ENCODE data around the gene NCOA7.
"Not testable (repeated sequence)": the region's sequence is repeated elsewhere in the genome, so short reads cannot be mapped to it uniquely, and the experiment has no call there.

The NCOA7 gene

GRCh38 chr6:125759184-125759902 lies 31.4 kb upstream of the NCOA7 start:
- DNase-seq: no peak

- no peak for DNase-seq
Measured at GRCh38 chr6:125759959-125760457, 30.8 kb upstream of the NCOA7 start.

GRCh38 chr6:125764121-125764671 lies 26.6 kb upstream of the NCOA7 start:
- DNase-seq: no peak

GRCh38 chr6:125765944-125766343 lies 24.8 kb upstream of the NCOA7 start:
- DNase-seq: no peak

GRCh38 chr6:125766641-125767040 lies 24.1 kb upstream of the NCOA7 start:
- no peak for DNase-seq

GRCh38 chr6:125769147-125769783 lies 21.5 kb upstream of the NCOA7 start:
- no peak for DNase-seq

- DNase-seq: no peak
Measured at GRCh38 chr6:125773387-125774341, 17.1 kb upstream of the NCOA7 start.

- DNase-seq: not testable (repeated sequence)
Measured at GRCh38 chr6:125776107-125776826, 14.5 kb upstream of the NCOA7 start.

GRCh38 chr6:125779924-125780539 lies 10.7 kb upstream of the NCOA7 start:
- DNase-seq: peak; percentile 76

GRCh38 chr6:125780540-125781313 lies 10.0 kb upstream of the NCOA7 start:
- peak; percentile 64 for DNase-seq

- no peak for DNase-seq
Measured at GRCh38 chr6:125781314-125781868, 9.4 kb upstream of the NCOA7 start.

- peak; percentile 18 for DNase-seq
Measured at GRCh38 chr6:125784365-125784764, 6.4 kb upstream of the NCOA7 start.

- peak; percentile 38 for DNase-seq
Measured at GRCh38 chr6:125787791-125788190, 3.0 kb upstream of the NCOA7 start.

GRCh38 chr6:125789167-125789566 lies 1.6 kb upstream of the NCOA7 start:
- no peak for DNase-seq

GRCh38 chr6:125789576-125790357 lies 993 bp upstream of the NCOA7 start:
- DNase-seq: peak; percentile 17

- peak; percentile 49 for DNase-seq
Measured at GRCh38 chr6:125791151-125791819, 525 bp downstream of the NCOA7 start.

GRCh38 chr6:125791820-125792165 lies 1.0 kb downstream of the NCOA7 start:
- no peak for DNase-seq

GRCh38 chr6:125792172-125792571 lies 1.4 kb downstream of the NCOA7 start:
- DNase-seq: no peak

GRCh38 chr6:125792680-125793079 lies 1.9 kb downstream of the NCOA7 start:
- no peak for DNase-seq
